GM18951 (cell line): ENCODE data around the gene ZBTB32.

Experiments
- POLR2A ChIP-seq: IDR thresholded peaks from 4 replicates; pipeline ENCODE4 v1.6.1; 2011; ENCODE audit warnings: mild to moderate bottlenecking; ENCODE audit not compliant: insufficient read length, insufficient read depth; ENCODE audit errors: extremely low read depth
- in situ Hi-C: fragments of 300-500 bp; cut with MboI; formaldehyde crosslinking; loops from one replicate; pipeline ENCODE4 v1.12.0; 2022; ENCODE audit warnings: low sequenced_read_pairs, mixed read lengths, inconsistent platforms; ENCODE audit not compliant: unreplicated experiment

The ZBTB32 gene

GRCh38 chr19:35738021-35738886, 33.9 kb downstream of the ZBTB32 start:
- in situ Hi-C loops = no loop called here
- no peak for TF ChIP-seq POLR2A

GRCh38 chr19:35738887-35739229, 34.5 kb downstream of the ZBTB32 start:
- no peak for TF ChIP-seq POLR2A
- in situ Hi-C loops = no loop called here

GRCh38 chr19:35739275-35740107, 35.1 kb downstream of the ZBTB32 start:
- in situ Hi-C loops = no loop called here
- no peak for TF ChIP-seq POLR2A

- in situ Hi-C loops = no loop called here
- TF ChIP-seq POLR2A = no peak
Observed at GRCh38 chr19:35740108-35740422, 35.7 kb downstream of the ZBTB32 start.

- TF ChIP-seq POLR2A = peak; percentile 74
- in situ Hi-C loops = no loop called here
Observed at GRCh38 chr19:35740423-35741202, 36.3 kb downstream of the ZBTB32 start.

- in situ Hi-C loops = no loop called here
- no peak for TF ChIP-seq POLR2A
Observed at GRCh38 chr19:35741203-35741515, 36.8 kb downstream of the ZBTB32 start.

GRCh38 chr19:35742121-35742724, 37.9 kb downstream of the ZBTB32 start, which contains the start of gene IGFLR1:
Gene IGFLR1 (minus strand): TSS chr19:35742452. CDS start chr19:35741180, 1,272 bp downstream.
- in situ Hi-C loops = no loop called here

GRCh38 chr19:35743640-35744429, 39.5 kb downstream of the ZBTB32 start:
- TF ChIP-seq POLR2A = no peak
- in situ Hi-C loops = no loop called here

More at GRCh38 chr19:35742121-35742724, 37.9 kb downstream of the ZBTB32 start, which contains the start of gene IGFLR1:
- peak; percentile 51 for TF ChIP-seq POLR2A

GRCh38 chr19:35744430-35745327, 40.3 kb downstream of the ZBTB32 start:
- peak; percentile 79 for TF ChIP-seq POLR2A
- in situ Hi-C loops = no loop called here

- in situ Hi-C loops = no loop called here
Observed at GRCh38 chr19:35745328-35746086, 41.1 kb downstream of the ZBTB32 start, which contains the start of the genes PSENEN and U2AF1L4. Gene PSENEN (plus strand): TSS chr19:35745651. CDS start chr19:35745931, 280 bp downstream. Gene U2AF1L4 (minus strand): TSS chr19:35745418. CDS start chr19:35745391, 27 bp downstream.

GRCh38 chr19:35746087-35746462, 41.7 kb downstream of the ZBTB32 start:
- TF ChIP-seq POLR2A = no peak

More at GRCh38 chr19:35745328-35746086, 41.1 kb downstream of the ZBTB32 start, which contains the start of the genes PSENEN and U2AF1L4:
- peak; percentile 41 for TF ChIP-seq POLR2A

More at GRCh38 chr19:35746087-35746462, 41.7 kb downstream of the ZBTB32 start:
- in situ Hi-C loops = no loop called here
